OCI-LY1 (cell line): ENCODE measurements around the gene FARP1.

Source experiments
- H2AFZ ChIP-seq: fragments of 200-600 bp; sonication (generic), shearing (Covaris generic); 2 replicates; pipeline ENCODE4 v1.6.0; 2014; ENCODE audit warnings: antibody characterized with exemption, mild to moderate bottlenecking, low read length
- H3F3A ChIP-seq: fragments of 200-600 bp; sonication (generic), shearing (Covaris generic); 2 replicates; pipeline ENCODE4 v1.6.0; 2014; ENCODE audit warnings: mild to moderate bottlenecking, antibody characterized with exemption, low read length, moderate library complexity; ENCODE audit not compliant: insufficient read depth
- H3K27ac ChIP-seq: fragments of 200-600 bp; sonication (generic); 2 replicates; pipeline ENCODE4 v1.5.1; 2014; ENCODE audit warnings: low read length, mixed run types, mild to moderate bottlenecking, low read depth; ENCODE audit not compliant: poor library complexity, severe bottlenecking
- H3K27me3 ChIP-seq: fragments of 200-600 bp; sonication (generic); 2 replicates; pipeline ENCODE4 v1.6.0; 2014; ENCODE audit warnings: antibody characterized with exemption, mild to moderate bottlenecking, low read length, moderate library complexity; ENCODE audit not compliant: insufficient read depth
- H3K36me3 ChIP-seq: fragments of 200-600 bp; sonication (generic); 2 replicates; pipeline ENCODE4 v1.6.1; 2014; ENCODE audit warnings: mild to moderate bottlenecking, antibody characterized with exemption, low read length, moderate library complexity, mixed read lengths; ENCODE audit not compliant: insufficient read depth
- H3K4me1 ChIP-seq: fragments of 200-600 bp; sonication (generic); 2 replicates; pipeline ENCODE4 v1.5.1; 2014; ENCODE audit warnings: mild to moderate bottlenecking, low read length, moderate library complexity; ENCODE audit not compliant: insufficient read depth, severe bottlenecking
- H3K4me2 ChIP-seq: fragments of 200-600 bp; sonication (generic), shearing (Covaris generic); 2 replicates; pipeline ENCODE4 v1.6.1; 2014; ENCODE audit warnings: low read length
- H3K4me3 ChIP-seq: fragments of 200-600 bp; sonication (generic); 2 replicates; pipeline ENCODE4 v1.5.1; 2014; ENCODE audit warnings: low read length, low read depth, mild to moderate bottlenecking, mixed read lengths; ENCODE audit not compliant: poor library complexity, severe bottlenecking
- H3K79me2 ChIP-seq: fragments of 200-600 bp; shearing (Covaris generic); 2 replicates; pipeline ENCODE4 v1.6.1; 2016; ENCODE audit warnings: mixed run types, low read length, mixed read lengths; ENCODE audit not compliant: insufficient read depth
- H3K9ac ChIP-seq: fragments of 200-600 bp; sonication (generic), shearing (Covaris generic); 2 replicates; pipeline ENCODE4 v1.6.1; 2014; ENCODE audit warnings: mild to moderate bottlenecking, low read length, mixed read lengths
- H3K9me2 ChIP-seq: fragments of 200-600 bp; sonication (generic), shearing (Covaris generic); 2 replicates; pipeline ENCODE4 v1.6.1; 2014; ENCODE audit warnings: low read depth, mild to moderate bottlenecking, low read length, mixed read lengths
- H3K9me3 ChIP-seq: fragments of 200-600 bp; shearing (Covaris generic); 2 replicates; pipeline ENCODE4 v1.6.1; 2014; ENCODE audit warnings: low read length, mixed read lengths
- H4K20me1 ChIP-seq: fragments of 200-600 bp; sonication (generic), shearing (Covaris generic); 2 replicates; pipeline ENCODE4 v1.6.0; 2016; ENCODE audit warnings: mild to moderate bottlenecking, low read length; ENCODE audit not compliant: insufficient read depth
- CTCF ChIP-seq: fragments of 200-600 bp; sonication (generic), shearing (Covaris generic); IDR thresholded peaks from 2 replicates; pipeline ENCODE4 v1.5.1; 2017; ENCODE audit warnings: mild to moderate bottlenecking, antibody characterized with exemption, low read length, moderate library complexity, mixed read lengths
- EZH2 ChIP-seq: fragments of 200-600 bp; sonication (generic), shearing (Covaris generic); IDR thresholded peaks from 2 replicates; pipeline ENCODE4 v1.8.0; 2017; ENCODE audit warnings: borderline replicate concordance, mixed run types, mild to moderate bottlenecking, antibody characterized with exemption, low read length, moderate library complexity, mixed read lengths

FARP1 gene

GRCh38 chr13:98206946-98207345, 64.1 kb downstream of the FARP1 start:
- no peaks in the 10 kb centered on the region for H3K9me3 ChIP-seq
- no peaks in the 10 kb centered on the region for H4K20me1 ChIP-seq
- H3K27ac ChIP-seq = no peak overlapping the region
- H3K36me3 ChIP-seq = no peaks in the 10 kb centered on the region
- H3K4me3 ChIP-seq = no peak overlapping the region
- H3K79me2 ChIP-seq = no peaks in the 10 kb centered on the region
- no peak overlapping the region for H3K9ac ChIP-seq
- H3K27me3 ChIP-seq = no peaks in the 10 kb centered on the region
- H3K4me2 ChIP-seq = no peak overlapping the region
- H3K9me2 ChIP-seq = no peaks in the 10 kb centered on the region
- no peaks in the 10 kb centered on the region for H3K4me1 ChIP-seq
- TF ChIP-seq CTCF = no peak
- TF ChIP-seq EZH2 = no peak
- H2AFZ ChIP-seq = no peak overlapping the region
- no peaks in the 10 kb centered on the region for H3F3A ChIP-seq

- Histone ChIP-seq H2AFZ (no peak overlapping the region), H4K20me1 (no peaks in the 10 kb centered on the region), H3F3A (no peaks in the 10 kb centered on the region), H3K27ac (no peak overlapping the region), H3K79me2 (no peaks in the 10 kb centered on the region), H3K9me3 (no peaks in the 10 kb centered on the region), H3K4me3 (no peak overlapping the region), H3K9ac (no peak overlapping the region), H3K9me2 (no peaks in the 10 kb centered on the region), H3K27me3 (no peaks in the 10 kb centered on the region), H3K4me2 (no peak overlapping the region), H3K36me3 (no peaks in the 10 kb centered on the region), H3K4me1 (no peaks in the 10 kb centered on the region)
- no peak for TF ChIP-seq CTCF
- TF ChIP-seq EZH2 = no peak
Observed at GRCh38 chr13:98207416-98207815, 64.5 kb downstream of the FARP1 start.

DNA sequence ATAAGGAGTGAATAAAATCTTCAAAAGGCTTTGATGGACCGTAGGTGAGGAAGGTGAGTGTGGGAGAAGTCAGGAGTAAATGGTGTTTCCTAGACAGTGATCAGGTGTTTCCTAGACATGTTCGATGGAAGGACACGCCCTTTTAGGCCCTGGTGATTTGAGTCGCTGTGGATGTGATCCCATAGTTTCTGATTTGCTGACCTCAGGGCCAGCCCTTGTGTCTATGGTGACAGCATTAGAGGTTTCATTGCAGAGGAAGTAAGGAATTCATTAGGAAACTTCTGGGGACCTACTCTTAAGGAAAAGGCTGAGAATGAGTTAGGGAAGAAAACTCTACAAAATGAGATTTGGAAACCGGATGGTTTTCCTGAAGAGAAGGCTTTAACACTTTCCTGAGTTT, 65.7 kb downstream of the FARP1 start:
- TF ChIP-seq EZH2 (no peak), CTCF (no peak)
- Histone ChIP-seq H3K9me2 (no peaks in the 10 kb centered on the region), H3K4me2 (no peak overlapping the region), H3K4me3 (no peak overlapping the region), H3K27me3 (peaks cover 4% of the 10 kb centered on the region; the same call in 1 of the 2 replicates), H3K9ac (no peak overlapping the region), H3K27ac (no peak overlapping the region), H3K9me3 (no peaks in the 10 kb centered on the region), H3K4me1 (no peaks in the 10 kb centered on the region), H2AFZ (no peak overlapping the region), H4K20me1 (no peaks in the 10 kb centered on the region), H3F3A (no peaks in the 10 kb centered on the region), H3K36me3 (no peaks in the 10 kb centered on the region), H3K79me2 (no peaks in the 10 kb centered on the region)
